ENCODE measurements around the gene VWA5B1. TPM values are rescaled to one million over a fixed set of nuclear protein-coding genes. Genes with fewer than 3 reads are reported as not detected.

VWA5B1 gene
- total and polyA plus RNA-seq, 2 of the 8 experiments (the other 6 are each of a cell fraction or from before 2014, with no cell fraction given) = 0.54 to 2.3 TPM

- TF ChIP-seq EP300 (IDR thresholded peaks at IDR 0.05; ENCODE audit: borderline replicate concordance in 1 of 2, low read depth in 2 of 2, low read length in 2 of 2) (no peak), CHD1 (IDR thresholded peaks at IDR 0.05; ENCODE audit: low read depth, low read length) (no peak), EGR1 (IDR thresholded peaks at IDR 0.05; ENCODE audit: borderline replicate concordance, low read depth, low read length) (no peak), RBBP5 (IDR thresholded peaks at IDR 0.05; ENCODE audit: borderline replicate concordance, low read depth, low read length) (no peak), KDM5A (IDR thresholded peaks at IDR 0.05; ENCODE audit: low read length) (no peak), NRF1 (IDR thresholded peaks at IDR 0.05; ENCODE audit: low read depth, low read length) (no peak), ZNF274 (IDR thresholded peaks at IDR 0.05; ENCODE audit: borderline replicate concordance, extremely low read depth, low read length) (no peak), SP2 (IDR thresholded peaks at IDR 0.05; ENCODE audit: low read length) (no peak), CHD7 (IDR thresholded peaks at IDR 0.05; ENCODE audit: insufficient replicate concordance, low read length) (no peak), POLR2AphosphoS5 (IDR thresholded peaks at IDR 0.05; ENCODE audit: low read depth, low read length) (no peak), YY1 (IDR thresholded peaks at IDR 0.05; ENCODE audit: low read depth, low read length) (no peak), POU5F1 (IDR thresholded peaks at IDR 0.05; ENCODE audit: low read depth, low read length) (no peak)
Measured at GRCh38 chr1:20395255-20395654, 104.6 kb downstream of the VWA5B1 start (continued).

Measured in H1 (cell line).